Measurements from ENCODE around the gene CLPTM1L.
"Not testable (repeated sequence)": the region's sequence is repeated elsewhere in the genome, so short reads cannot be mapped to it uniquely, and the experiment has no call there.

DNA sequence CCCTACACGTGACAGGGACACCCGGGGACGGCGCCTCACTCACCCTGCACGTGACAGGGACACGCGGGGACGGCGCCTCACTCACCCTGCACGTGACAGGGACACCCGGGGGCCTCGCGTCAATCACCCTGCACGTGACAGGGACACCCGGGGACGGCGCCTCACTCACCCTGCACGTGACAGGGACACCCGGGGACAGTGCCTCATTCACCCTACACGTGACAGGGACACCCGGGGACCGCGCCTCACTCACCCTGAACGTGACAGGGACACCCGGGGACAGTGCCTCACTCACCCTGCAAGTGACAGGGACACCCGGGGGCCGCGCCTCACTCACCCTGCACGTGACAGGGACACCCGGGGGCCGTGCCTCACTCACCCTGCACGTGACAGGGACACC lies 55.3 kb downstream of the CLPTM1L start:
- not testable (repeated sequence) for TF ChIP-seq EZH2 (IDR thresholded peaks at IDR 0.05; ENCODE audit: borderline replicate concordance, low read depth, low read length, poor library complexity, severe bottlenecking)
- TF ChIP-seq, protein P1, sequence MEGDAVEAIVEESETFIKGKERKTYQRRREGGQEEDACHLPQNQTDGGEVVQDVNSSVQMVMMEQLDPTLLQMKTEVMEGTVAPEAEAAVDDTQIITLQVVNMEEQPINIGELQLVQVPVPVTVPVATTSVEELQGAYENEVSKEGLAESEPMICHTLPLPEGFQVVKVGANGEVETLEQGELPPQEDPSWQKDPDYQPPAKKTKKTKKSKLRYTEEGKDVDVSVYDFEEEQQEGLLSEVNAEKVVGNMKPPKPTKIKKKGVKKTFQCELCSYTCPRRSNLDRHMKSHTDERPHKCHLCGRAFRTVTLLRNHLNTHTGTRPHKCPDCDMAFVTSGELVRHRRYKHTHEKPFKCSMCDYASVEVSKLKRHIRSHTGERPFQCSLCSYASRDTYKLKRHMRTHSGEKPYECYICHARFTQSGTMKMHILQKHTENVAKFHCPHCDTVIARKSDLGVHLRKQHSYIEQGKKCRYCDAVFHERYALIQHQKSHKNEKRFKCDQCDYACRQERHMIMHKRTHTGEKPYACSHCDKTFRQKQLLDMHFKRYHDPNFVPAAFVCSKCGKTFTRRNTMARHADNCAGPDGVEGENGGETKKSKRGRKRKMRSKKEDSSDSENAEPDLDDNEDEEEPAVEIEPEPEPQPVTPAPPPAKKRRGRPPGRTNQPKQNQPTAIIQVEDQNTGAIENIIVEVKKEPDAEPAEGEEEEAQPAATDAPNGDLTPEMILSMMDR (conservative IDR thresholded peaks at IDR 0.05; ENCODE audit: low read depth, low read length): not testable (repeated sequence)

Measured in A673 (cell line).